NCI-H1436 treated with DMSO at 0.1 percent for 48 hours (cell line): Measurements from ENCODE around the gene ACOXL.

Experiments used
- DNase-seq: peaks from one replicate; lab custom pipeline; 2025; lab: John Stamatoyannopoulos, UW

Gene ACOXL

DNA sequence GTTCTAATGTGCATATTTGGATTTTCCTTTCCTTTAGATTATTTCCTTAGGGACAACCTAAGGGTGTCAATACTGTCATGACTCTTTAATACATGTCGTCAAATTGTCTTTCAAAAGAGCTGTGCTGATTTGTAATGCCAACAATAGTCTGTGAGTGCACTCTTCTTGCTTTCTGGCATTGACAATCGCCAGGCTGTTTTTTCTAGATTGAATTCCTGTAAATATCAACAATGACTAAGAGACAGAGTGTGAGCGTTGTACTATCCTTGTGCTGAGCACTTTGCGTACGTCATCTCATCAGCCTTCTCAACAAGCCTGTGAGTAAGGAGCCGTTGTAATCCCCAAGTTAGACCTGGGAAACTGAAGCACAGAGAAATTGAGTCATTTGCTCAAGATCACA, 96.0 kb downstream of the ACOXL start:
- DNase-seq = no peak

DNA sequence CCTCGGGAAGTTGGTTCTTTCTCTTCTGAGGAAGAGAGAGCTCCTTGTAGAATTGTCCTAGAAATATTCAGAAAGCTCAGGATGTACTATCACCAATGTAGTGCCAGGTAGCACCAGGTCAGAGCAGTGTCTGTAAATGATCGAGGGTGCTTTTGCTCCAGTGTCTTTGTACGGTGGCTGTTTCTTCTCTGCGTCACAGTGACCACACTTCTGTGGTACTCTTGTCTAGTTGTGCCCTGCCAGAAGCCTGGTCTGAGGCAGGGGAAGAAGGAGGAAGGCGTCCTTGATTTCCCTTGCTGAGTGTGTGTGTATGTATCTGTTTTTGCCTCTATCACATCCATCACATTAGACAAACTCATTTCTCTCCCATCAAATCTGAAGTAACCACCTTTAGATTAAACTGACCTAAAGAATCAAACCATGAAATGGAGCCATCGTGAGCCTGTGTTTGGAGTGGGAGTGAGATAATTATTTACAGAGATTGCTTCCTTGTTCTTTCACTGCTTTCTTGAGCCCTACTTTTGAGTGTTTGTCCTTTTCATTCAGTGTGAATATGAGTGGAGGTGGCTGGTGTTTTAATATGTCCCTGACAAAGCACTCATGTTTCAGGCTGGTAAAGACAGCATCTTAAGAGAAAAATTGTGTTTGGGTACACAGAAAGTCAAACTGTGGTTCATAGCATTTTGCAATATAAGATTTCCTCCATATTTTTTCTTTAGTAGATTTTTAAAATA, 97.2 kb downstream of the ACOXL start:
- DNase-seq = no peak

DNA sequence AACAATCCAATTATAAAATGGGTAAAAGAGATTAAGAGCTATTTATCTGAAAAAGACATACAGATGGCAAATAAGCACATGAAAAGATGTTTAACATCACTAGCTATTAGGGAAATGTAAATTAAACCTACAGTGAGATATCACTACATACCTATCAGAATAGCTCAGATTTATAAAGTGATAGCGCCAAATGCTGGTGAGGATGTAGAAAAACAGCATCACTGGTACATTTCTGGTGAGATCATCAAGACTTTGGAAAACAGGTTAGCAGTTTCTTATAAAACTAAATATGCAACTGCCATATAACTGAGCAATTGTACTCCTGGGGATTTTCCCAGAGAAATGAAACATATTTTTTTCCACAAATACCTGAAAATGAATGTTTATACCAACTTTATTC, 100.4 kb downstream of the ACOXL start:
- no peak for DNase-seq

DNA sequence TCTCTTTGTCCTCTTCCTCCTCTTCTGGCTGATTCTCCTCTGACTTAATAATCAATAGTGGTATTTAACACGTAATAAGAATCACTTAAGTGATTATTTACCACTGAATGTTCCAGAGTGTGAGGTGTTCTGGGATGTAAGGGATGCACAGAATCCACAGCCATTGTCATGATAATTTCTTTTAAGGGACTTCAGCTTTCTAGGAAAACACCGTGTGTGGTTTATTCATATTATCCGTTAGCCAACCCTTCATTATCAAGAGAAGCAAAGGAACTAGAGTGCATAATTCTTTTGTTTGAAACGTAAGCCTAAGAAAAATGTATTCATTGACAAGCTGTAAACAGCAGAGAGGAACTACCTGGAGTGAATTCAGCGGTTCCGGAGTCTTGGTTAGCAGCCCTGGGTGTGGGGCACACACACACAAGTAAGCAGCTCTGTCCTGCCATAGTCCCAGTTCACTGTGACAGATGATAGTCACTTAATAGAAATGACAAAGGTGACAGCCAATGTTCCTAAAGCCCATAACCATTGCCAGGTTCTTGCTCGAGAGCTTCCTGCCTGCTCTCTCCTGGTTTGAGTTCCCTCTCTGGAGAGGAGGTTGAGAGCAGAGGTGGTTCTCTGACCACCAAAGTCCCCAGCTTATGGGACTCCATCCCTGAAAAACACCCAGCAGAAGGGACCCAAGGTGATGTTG, 101.9 kb downstream of the ACOXL start:
- no peak for DNase-seq

DNA sequence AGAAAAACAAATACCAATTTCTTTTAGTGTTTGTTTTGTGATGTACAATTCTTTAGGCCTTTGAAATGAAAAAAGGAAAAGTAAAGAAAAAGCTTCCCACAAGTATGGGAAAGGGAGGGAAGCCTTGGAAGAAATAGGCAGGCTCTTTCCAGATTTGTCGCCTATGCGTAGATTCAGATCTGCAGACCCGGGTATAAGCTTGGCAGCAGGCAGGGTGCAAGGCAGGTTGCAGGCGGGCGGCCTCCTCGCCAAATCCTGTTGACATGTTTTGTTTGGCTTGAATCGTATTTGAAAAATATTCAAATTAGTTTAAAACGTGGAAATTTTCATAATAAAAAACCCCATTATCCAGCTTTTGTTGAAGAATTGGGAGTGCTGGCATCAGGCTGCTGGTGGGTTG, 104.3 kb downstream of the ACOXL start:
- no peak for DNase-seq

DNA sequence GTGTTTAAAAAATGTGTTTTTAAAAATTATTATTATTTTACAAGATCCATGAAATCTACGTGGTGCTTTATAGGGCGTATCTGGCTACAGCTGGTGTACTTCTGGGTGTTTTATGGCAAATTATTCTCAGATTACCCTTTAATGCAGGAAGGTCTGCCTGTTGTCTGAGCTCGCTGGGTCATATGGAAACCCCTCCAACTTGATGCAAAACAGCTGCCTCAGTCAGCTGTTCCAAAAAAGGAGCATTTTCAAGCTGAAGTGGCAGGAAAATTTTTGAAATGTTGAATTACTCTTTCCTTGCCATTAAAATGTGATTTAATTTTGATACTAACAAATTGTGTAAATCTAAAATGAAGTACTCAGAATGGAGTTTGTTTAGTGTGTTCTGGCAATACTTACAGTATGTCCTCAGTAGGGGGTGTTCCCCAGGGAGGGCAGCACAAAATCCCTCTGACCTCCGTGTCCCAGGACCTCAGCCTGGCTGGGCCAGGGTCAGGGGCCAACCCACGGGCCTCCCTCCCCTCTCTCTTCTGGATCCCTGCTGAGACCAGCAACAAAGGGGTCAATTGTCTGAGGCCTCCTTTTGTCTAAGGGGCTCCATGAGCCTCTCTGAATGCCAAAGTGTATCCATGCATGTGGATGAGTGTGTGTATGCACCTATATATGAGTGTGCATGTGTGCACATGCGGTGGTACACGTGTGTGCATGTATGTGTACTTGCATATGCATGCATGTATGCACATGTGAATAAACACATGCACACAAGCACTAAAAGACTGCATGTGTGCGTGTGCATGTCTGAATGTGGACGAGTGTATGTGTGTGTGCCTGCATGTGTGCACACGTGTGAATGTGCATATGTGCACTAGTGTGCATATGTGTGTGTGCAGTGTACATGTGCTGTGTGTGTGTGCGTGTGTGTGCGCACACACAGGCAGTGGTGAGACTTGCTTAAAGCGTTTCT, 105.4 kb downstream of the ACOXL start:
- DNase-seq = no peak

DNA sequence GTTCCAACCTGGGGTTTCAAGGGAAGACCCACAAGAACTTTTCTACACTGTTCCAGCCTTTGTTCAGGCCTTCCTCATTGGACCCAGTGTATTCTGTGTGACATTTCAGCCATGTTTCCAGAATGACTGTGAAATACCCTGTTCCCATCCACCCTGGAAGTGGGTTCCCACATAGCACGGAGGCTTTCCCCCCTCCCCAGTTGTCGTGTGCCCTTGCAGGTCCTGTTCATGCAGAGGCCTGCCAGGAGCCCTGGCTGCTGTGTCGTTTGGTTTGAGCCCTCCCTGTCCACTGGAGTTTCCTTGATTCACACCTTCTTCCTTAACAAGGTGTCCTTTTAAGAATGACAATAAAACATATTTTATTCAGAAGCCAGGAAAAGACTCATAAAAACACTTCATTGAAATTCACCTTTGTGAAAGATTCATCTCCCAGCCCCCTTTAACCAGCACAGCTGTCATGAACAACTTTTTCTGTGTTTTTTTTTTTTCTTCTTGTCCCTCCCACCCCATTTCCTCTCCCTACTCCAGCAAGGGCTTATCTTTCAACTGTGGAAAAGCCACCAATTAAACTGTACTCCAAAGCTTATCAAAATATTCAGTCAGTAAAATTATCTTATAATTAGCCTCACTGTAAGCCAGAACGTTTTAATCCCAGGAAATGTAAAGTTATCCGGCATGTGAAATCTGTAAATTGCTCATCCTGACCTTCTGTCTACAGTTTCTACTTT, 106.4 kb downstream of the ACOXL start:
- no peak for DNase-seq

DNA sequence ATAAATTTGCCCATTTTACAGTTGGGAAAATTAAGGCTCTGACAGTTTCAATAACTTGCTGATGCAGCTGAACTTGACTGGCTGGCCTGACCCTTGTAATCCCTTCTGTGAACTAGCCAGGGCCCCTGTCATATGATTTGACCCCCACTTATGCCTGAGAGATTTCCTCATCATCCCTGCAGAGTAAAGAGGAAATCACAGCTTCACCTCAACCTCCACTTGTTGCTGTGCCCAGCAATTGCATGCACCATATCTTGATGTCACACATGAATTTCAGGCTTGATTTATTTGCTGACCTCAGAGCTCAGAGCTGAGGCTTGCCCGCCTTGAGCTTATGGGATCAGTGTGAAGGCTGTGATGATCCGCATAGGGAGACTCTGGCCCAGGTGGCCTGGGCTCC, 108.1 kb downstream of the ACOXL start:
- no peak for DNase-seq

DNA sequence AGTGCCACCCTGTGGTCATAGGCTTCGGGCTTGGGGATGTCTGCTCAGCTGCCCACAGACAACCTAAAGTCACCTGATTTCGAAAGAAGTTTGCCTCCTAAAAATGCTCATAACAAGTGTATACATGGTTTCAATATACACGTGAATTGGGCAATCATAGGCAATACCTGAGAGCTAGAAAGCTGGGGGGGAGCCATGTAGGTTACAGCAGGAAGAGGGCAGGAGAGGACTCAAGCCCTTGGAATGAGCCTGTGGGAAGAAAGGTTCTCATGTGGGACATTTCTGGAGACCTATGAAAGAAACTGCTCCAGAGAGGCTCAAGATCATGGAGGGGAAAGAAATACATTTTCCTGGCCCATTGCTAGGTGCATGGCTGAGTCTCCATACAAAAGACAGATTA, 109.7 kb downstream of the ACOXL start:
- DNase-seq = no peak

DNA sequence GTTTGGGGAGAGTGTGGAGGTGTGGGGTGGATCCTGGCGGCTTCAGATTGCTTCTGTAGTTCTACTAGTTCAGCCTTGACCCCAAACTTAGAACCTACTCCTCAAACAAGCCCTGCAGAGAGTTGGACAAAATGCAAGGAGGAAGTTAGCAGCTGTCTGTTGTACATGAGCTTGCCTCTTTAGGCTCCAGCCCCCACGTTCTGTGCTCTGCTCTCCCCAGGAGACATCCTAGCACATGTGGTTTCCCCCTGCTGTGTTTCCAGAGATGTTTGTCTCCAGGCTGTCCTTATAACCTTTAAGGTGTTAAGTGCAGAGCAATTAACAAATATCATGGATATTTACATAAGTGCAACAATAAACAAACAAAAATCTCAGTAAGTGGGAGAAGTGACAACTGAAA, 111.1 kb downstream of the ACOXL start:
- no peak for DNase-seq

DNA sequence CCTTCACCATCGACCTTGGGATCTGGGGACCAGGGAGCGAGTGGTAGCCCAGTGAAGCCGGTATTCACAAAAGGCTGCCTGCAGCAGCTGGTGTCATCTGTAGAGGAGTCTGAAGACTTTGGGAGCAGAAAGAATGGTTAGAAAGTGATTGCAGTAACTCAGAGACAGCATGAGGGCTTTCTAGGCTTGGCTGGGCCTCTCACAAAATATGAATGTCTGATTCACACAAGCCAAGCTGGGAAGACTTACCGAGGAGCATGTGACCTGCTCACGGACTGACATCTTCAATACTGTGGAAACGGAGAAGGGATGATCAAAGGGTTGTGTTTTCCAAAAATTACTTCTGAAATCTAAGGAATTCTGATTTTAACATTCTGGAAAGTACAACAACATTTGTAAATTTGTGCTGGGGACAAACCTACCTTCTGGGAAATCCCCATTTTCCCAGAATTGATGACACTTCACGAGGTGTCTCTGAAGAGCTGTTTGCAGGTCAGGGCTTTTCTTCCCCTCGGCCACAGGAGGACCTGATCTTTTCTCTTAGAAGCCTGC, 111.7 kb downstream of the ACOXL start:
- no peak for DNase-seq

DNA sequence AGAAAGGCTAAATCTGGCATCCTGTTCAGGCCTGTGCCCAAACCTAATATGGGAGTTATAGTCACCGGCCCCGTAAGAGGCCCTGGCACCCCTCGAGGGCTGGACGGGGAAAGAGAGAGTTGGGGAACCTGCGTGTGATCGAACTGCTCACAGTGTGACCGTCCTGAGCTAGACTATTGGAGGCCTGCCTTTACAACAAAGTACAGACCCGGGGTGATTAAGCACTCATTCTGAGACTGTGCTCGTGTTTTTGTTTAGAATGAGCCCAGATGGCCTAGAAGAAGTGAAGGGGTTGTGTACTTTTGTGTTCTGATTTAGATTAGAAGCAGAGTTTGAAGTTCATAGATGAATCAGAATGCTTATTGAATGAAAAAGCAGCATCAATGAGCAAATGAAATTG, 115.3 kb downstream of the ACOXL start:
- DNase-seq = no peak

DNA sequence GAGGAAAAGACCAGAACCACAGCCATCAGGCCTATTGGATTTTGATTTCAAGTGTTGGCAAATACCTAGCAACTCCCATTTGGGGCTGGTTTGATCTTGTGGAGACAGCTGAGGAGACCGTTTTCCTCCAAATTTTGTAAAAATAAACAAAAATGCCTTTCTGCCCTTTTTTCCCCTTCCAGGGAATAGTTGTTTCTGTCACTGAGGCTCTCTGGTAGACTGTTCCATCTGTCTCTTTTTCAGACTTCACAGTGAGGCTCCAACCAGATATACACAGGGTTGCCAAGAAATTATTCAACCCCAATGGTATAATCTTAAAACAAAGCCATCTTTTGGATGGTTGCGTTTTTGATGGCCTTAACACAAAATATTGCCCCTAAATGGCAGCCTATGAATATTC, 115.7 kb downstream of the ACOXL start:
- DNase-seq = no peak

DNA sequence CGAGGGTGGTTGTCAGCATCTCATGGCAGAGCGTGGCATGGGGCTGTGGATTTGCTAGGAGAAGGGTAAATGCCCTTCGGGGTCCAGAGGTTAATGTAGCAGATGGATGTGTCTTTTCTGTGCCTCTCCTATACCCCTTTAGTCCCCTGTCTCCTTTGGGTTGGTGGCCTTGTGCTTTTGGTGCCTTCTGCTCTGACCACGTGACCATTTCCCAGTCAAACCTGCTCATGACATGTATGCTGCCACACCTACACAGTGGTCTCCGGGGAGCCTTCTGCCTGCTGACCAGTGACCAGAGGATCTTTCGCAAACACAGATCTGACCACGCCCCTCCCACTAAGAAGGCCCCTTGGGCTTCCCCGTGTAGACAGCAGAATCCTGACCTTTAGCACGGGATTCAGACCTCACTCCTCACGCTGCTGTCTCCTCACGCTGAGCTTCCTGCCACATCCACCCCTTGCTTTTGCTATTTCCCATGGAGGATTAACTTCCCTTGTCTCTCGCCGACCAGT, 116.2 kb downstream of the ACOXL start:
- DNase-seq = no peak

DNA sequence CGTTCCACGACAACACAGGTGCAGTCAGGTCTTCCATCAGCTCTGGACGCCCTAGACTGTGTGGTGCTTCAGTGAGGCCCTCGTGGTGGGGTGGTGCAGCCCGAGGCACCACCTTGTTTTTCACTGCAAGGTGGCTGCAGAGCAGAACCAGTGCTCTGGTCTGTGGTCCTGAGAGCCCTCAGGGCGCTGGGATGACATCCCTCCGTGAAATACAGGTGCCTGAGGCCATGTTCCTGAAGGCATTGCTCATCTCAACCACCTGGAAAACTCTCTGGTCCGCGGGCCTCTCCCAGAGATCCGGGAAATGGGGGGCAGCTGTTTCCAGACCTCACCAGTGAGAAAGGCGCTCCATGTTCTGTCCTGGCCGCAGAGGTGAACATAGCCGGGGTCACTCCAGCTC, 119.2 kb downstream of the ACOXL start:
- DNase-seq = no peak

DNA sequence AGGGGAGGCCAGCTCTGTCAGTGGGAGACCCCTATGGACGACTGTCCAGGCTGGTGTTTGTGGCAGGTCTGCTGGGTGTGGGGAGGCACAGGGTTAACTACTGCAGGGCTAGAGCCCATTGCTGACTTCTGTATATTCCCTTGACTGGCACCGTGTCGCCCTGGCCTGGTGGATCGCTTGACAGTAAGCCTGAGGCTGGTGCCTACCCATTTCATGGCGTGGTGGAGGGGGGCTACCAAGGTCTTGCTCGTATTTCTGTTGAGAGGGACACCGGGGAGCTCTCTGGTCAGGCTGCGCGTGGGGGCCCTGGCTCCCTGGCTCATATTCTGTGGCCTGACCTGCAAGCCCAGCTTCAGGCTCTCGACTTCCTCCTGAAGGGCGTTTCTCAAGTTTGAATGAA, 119.7 kb downstream of the ACOXL start:
- DNase-seq = no peak

DNA sequence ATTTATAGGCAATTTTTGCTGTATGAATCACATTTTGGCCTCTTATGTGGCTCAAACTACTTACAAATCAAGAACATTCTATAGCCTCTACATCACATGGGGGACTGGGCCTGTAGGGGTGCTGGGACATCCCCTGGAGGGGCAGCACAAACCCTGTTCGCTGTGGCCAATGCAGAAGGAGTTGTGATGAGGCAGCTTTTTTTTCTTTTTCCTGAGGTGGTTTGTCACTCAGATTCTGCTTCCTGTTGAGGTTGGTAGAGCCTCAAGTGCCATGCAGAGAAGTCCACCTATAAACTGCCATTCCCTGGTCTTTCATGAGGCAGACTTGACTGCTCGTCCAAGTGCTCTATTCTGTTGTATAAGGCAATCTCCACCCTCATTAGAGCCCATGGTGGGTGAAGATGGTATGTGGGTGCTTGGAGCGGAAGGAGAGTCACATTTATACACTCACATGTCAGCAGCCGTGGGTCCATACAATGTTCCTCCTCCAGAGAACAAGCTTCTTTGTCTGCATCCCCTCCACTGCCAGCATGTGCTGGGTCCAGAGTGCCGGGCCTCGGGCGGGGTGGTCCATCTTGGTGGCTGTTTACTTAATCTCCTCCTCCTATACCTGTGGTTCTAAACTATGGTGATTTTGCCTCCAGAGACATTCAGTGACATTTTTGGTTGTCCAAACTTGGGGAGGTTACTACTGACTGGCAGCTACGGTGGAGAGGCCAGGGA, 120.3 kb downstream of the ACOXL start:
- no peak for DNase-seq

DNA sequence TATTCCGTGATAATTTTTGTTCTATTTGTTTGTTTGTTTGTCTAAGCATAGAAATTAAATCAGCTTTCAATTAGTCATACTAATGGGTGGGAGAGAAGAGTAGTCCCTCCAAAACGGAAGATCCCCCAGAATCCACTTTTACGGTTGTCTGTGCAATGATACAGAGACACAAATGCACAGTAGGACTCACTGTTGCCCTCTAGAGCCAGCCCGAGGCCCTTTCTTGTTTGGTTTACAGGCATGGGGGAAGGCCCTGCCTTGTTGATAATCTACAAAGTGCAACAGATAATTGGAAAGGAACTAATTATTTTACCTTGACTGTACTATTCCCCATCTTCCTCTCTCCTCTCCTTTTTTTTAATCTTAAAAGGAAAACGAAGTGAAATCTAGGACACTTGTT, 121.1 kb downstream of the ACOXL start:
- no peak for DNase-seq

DNA sequence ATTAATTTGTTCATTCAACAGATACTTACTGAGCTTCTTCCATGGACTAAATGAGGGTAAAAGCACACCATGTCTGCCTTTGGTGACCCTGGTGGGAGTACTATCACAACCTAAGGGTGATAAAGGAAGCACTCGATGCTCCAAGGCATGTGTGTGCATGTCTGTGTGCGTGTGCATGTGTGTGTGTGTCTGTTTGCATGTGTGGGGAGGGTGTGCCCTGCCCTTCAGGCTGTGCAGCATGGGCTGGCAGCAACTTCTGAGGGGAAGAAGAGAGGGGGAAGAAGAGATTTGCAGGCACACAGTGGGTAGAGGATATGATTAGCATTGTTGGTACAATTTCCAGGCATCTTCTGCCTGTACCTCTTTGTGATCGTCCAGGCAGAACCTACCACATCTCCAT, 121.6 kb downstream of the ACOXL start:
- no peak for DNase-seq

DNA sequence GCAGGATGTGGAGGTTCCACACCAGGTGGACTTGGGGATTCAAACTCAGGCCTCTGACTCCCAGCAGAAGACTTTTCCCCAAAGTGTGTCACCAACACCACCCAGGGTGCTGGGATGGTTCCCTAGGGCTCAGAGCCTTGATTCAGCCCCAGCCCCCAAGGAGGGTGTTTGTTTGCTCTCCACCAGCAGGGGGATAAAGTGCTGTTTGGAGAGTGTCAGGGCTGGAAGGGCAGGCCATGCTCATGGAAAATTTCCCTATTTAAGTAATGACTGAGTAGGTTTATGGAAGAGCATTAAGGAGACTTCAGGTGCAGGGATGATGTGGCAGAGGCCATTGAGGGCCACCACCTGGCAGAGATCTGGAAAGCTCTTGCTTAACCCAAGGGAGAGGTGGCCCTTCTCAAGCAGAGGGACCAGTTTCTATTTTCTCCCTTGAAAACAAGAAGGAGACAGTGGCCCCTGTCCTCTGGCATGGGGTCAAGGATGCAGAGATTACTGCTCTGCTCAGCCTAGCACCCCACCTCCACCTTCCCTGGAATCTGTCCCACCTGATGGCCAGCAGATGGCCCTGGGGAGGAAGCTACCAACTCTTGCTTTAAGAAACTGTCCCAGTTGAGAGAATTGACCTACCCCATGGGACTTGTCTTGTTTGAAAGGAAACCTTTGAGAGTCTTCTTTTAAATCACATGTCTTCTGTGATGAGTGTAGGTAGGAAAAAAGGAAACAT, 122.1 kb downstream of the ACOXL start:
- no peak for DNase-seq
